ENCODE results near the gene HDAC3.
"Not testable (repeated sequence)": the region's sequence is repeated elsewhere in the genome, so short reads cannot be mapped to it uniquely, and the experiment has no call there.

The HDAC3 gene

GRCh38 chr5:141633871-141634561 lies 2.6 kb downstream of the HDAC3 start:
- no peak for DNase-seq

- DNase-seq, result peak in 1 of 2 experiments; percentile 11
These were observed 4.0 kb downstream of the HDAC3 start for GRCh38 chr5:141632650-141633049.

GRCh38 chr5:141630570-141631140 lies 6.0 kb downstream of the HDAC3 start:
- no peak for DNase-seq

- DNase-seq, result no peak
These were observed 8.4 kb downstream of the HDAC3 start for GRCh38 chr5:141628175-141628788.

- no peak for DNase-seq
These were observed 13.0 kb downstream of the HDAC3 start for GRCh38 chr5:141623611-141624010.

GRCh38 chr5:141623186-141623585 lies 13.5 kb downstream of the HDAC3 start:
- DNase-seq, result no peak

GRCh38 chr5:141618804-141619554 lies 17.7 kb downstream of the HDAC3 start, which contains the start of gene DIAPH1:
Gene DIAPH1, minus strand, starts transcription at chr5:141619000. Its CDS starts 86 bp downstream, at chr5:141618914.
- DNase-seq, result peak; percentile 74 to 95

- DNase-seq, result no peak
These were observed 18.4 kb downstream of the HDAC3 start for GRCh38 chr5:141618030-141618803.

- no peak for DNase-seq
These were observed 19.0 kb downstream of the HDAC3 start for GRCh38 chr5:141617682-141618029.

GRCh38 chr5:141617128-141617527 lies 19.5 kb downstream of the HDAC3 start:
- no peak for DNase-seq

GRCh38 chr5:141615991-141616720 lies 20.5 kb downstream of the HDAC3 start:
- no peak for DNase-seq

- no peak for DNase-seq
These were observed 23.3 kb downstream of the HDAC3 start for GRCh38 chr5:141613344-141613743.

- no peak for DNase-seq
These were observed 25.4 kb downstream of the HDAC3 start for GRCh38 chr5:141611289-141611688.

GRCh38 chr5:141609921-141610320 lies 26.7 kb downstream of the HDAC3 start:
- DNase-seq, result not testable (repeated sequence)

- no peak for DNase-seq
These were observed 27.6 kb downstream of the HDAC3 start for GRCh38 chr5:141609044-141609443.

- DNase-seq, result no peak
These were observed 28.1 kb downstream of the HDAC3 start for GRCh38 chr5:141608557-141608956.

- no peak for DNase-seq
These were observed 28.6 kb downstream of the HDAC3 start for GRCh38 chr5:141608046-141608445.

GRCh38 chr5:141605523-141606277 lies 30.9 kb downstream of the HDAC3 start:
- DNase-seq, result no peak

- DNase-seq, result no peak
These were observed 32.5 kb downstream of the HDAC3 start for GRCh38 chr5:141603923-141604717.

GRCh38 chr5:141602606-141603005 lies 34.0 kb downstream of the HDAC3 start:
- DNase-seq, result no peak
